Stimulated activated CD8-positive, alpha-beta memory T cell treated with anti-CD3 and anti-CD28 coated beads, Interleukin-15, amount 100 ng/mL, for 24 hours (primary cell): ENCODE results near the gene ARG2.

Experiments
- DNase-seq: peaks from one replicate; pipeline ENCODE4 v3.0.0-alpha.2; 2020; ENCODE audit warnings: low read depth

ARG2 gene

GRCh38 chr14:67641480-67641879 is 21.8 kb downstream of the ARG2 start:
- DNase-seq: no peak

GRCh38 chr14:67641902-67642749 is 22.4 kb downstream of the ARG2 start:
- no peak for DNase-seq

GRCh38 chr14:67643713-67644112 is 24.0 kb downstream of the ARG2 start:
- DNase-seq: no peak

- no peak for DNase-seq
Observed at GRCh38 chr14:67644428-67644827, 24.7 kb downstream of the ARG2 start.

GRCh38 chr14:67645414-67645813 is 25.7 kb downstream of the ARG2 start:
- DNase-seq: no peak

- no peak for DNase-seq
Observed at GRCh38 chr14:67646131-67646530, 26.4 kb downstream of the ARG2 start.

- no peak for DNase-seq
Observed at GRCh38 chr14:67650151-67650550, 30.4 kb downstream of the ARG2 start.

- no peak for DNase-seq
Observed at GRCh38 chr14:67650694-67651093, 31.0 kb downstream of the ARG2 start.

- no peak for DNase-seq
Observed at GRCh38 chr14:67652189-67652588, 32.5 kb downstream of the ARG2 start.

GRCh38 chr14:67653651-67654280 is 34.0 kb downstream of the ARG2 start:
- DNase-seq: no peak

GRCh38 chr14:67663633-67664032 is 43.9 kb downstream of the ARG2 start:
- no peak for DNase-seq

- DNase-seq: no peak
Observed at GRCh38 chr14:67665868-67666267, 46.1 kb downstream of the ARG2 start.

- DNase-seq: no peak
Observed at GRCh38 chr14:67666750-67667449, 47.2 kb downstream of the ARG2 start.

GRCh38 chr14:67668559-67668958 is 48.8 kb downstream of the ARG2 start:
- no peak for DNase-seq

- DNase-seq: no peak
Observed at GRCh38 chr14:67673451-67673850, 53.7 kb downstream of the ARG2 start.

- peak; percentile 18 for DNase-seq
Observed at GRCh38 chr14:67674139-67674479, 54.4 kb downstream of the ARG2 start.

- DNase-seq: peak; percentile 54
Observed at GRCh38 chr14:67674480-67675218, 54.9 kb downstream of the ARG2 start, which contains the start of gene VTI1B. Gene VTI1B (minus strand): TSS chr14:67674632. CDS start chr14:67674489, 143 bp downstream.

- no peak for DNase-seq
Observed at GRCh38 chr14:67675219-67675582, 55.5 kb downstream of the ARG2 start.

GRCh38 chr14:67679006-67679405 is 59.3 kb downstream of the ARG2 start:
- DNase-seq: no peak

GRCh38 chr14:67680121-67680602 is 60.4 kb downstream of the ARG2 start:
- DNase-seq: no peak

- DNase-seq: no peak
Observed at GRCh38 chr14:67680941-67681340, 61.2 kb downstream of the ARG2 start.

- DNase-seq: no peak
Observed at GRCh38 chr14:67683842-67684241, 64.1 kb downstream of the ARG2 start.
